AG04450 (cell line): ENCODE results near the gene CANT1. TPM values are rescaled to one million over a fixed set of nuclear protein-coding genes. Genes with fewer than 3 reads are reported as not detected.

Source experiments
- CTCF ChIA-PET: fragments of 300-600, 350-600 bp; formaldehyde crosslinking; extraction: SDS; loops from one replicate; lab custom pipeline; 2022; ENCODE audit warnings: antibody characterized with exemption, inconsistent platforms; lab: Charles Lee
- POLR2A ChIA-PET: fragments of 350-600 bp; formaldehyde crosslinking; extraction: SDS; loops from one replicate; lab custom pipeline; 2021; ENCODE audit warnings: antibody characterized with exemption, inconsistent platforms; lab: Yijun Ruan, JAX
- DNase-seq: peaks from one replicate; pipeline ENCODE4 v3.0.0-alpha.2; 2011; ENCODE audit warnings: low read depth, low spot score
- H3K27ac ChIP-seq: one replicate; pipeline ENCODE4 v1.5.1; 2012; ENCODE audit warnings: low read depth, low read length, control low read depth
- H3K27me3 ChIP-seq: one replicate; pipeline ENCODE4 v1.6.0; 2012; ENCODE audit warnings: low read length; ENCODE audit not compliant: control insufficient read depth, insufficient read depth
- H3K4me3 ChIP-seq: 2 replicates; pipeline ENCODE4 v1.5.1; 2011; ENCODE audit warnings: mild to moderate bottlenecking, low read depth, low read length, control low read depth
- H3K9me3 ChIP-seq: 2 replicates; pipeline ENCODE4 v1.5.1; 2012; ENCODE audit warnings: low read length; ENCODE audit not compliant: control insufficient read depth, insufficient read depth
- CTCF ChIP-seq: IDR thresholded peaks from 2 replicates; pipeline ENCODE4 v1.5.1; 2011; ENCODE audit warnings: low read depth, low read length, control low read depth, inconsistent platforms
- polyA plus RNA-seq: library from polyadenylated mRNA; depleted of rRNA; stranded (reverse); fragments of >200 nt; gene quantifications from 2 replicates; pipeline ENCODE4 v1.2.3, GENCODE V29; 2011

The CANT1 gene
- polyA plus RNA-seq, 1 experiment, result 61.6 TPM

GRCh38 chr17:79053251-79053925, 43.8 kb upstream of the CANT1 start:
- peaks cover 5% of the 10 kb centered on the region for H3K9me3 ChIP-seq
- no peak for TF ChIP-seq CTCF
- no peak overlapping the region for H3K4me3 ChIP-seq
- H3K27ac ChIP-seq, result no peak overlapping the region
- DNase-seq, result no peak
- no peaks in the 10 kb centered on the region for H3K27me3 ChIP-seq
- POLR2A ChIA-PET, result no interaction called here
- CTCF ChIA-PET, result interaction anchor here (1.0 kb wide), 1 partner anchor 340 kb away, joined by 3 read pairs; no protein-coding TSS in a partner anchor

DNA sequence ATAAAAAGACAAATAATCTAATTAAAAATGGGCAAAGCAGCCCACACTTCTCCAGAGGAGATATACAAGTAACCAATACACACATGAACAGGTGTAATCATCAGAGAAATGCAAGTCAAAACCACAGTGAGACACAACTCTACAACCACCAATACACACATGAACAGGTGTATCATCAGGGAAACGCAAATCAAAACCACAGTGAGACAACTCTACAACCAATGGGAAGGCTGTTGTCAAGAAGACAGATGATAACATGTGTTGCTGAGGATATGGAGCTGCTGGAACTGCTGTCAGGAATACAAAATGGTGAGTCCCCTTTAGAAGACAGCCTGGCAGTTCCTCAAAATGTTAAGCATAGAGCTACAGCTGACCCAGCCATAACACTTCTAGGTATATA, 42.6 kb upstream of the CANT1 start:
- Histone ChIP-seq H3K27me3 (no peaks in the 10 kb centered on the region), H3K27ac (no peak overlapping the region), H3K4me3 (no peak overlapping the region), H3K9me3 (peaks cover 5% of the 10 kb centered on the region)
- ChIA-PET POLR2A (no interaction called here), CTCF (interaction anchor here (0.5 to 1.3 kb wide), 3 partner anchors 35 to 349 kb away, joined by 3 to 4 read pairs (median 4); no protein-coding TSS in a partner anchor)
- no peak for TF ChIP-seq CTCF
- DNase-seq, result no peak

GRCh38 chr17:79051306-79051705, 41.7 kb upstream of the CANT1 start:
- CTCF ChIA-PET, result interaction anchor here (1.0 to 1.3 kb wide), 2 partner anchors 14 to 36 kb away, joined by 3 to 5 read pairs; no protein-coding TSS in a partner anchor
- DNase-seq, result no peak

GRCh38 chr17:79050551-79050950, 41.0 kb upstream of the CANT1 start:
- peaks cover 5% of the 10 kb centered on the region for H3K9me3 ChIP-seq
- TF ChIP-seq CTCF, result no peak
- H3K27me3 ChIP-seq, result no peaks in the 10 kb centered on the region
- POLR2A ChIA-PET, result no interaction called here
- no peak for DNase-seq
- CTCF ChIA-PET, result no interaction called here
- H3K4me3 ChIP-seq, result no peak overlapping the region
- no peak overlapping the region for H3K27ac ChIP-seq

More at GRCh38 chr17:79051306-79051705, 41.7 kb upstream of the CANT1 start:
- H3K4me3 ChIP-seq, result no peak overlapping the region
- H3K27me3 ChIP-seq, result no peaks in the 10 kb centered on the region
- H3K27ac ChIP-seq, result no peak overlapping the region
- POLR2A ChIA-PET, result no interaction called here
- TF ChIP-seq CTCF, result no peak
- peaks cover 5% of the 10 kb centered on the region for H3K9me3 ChIP-seq

GRCh38 chr17:79049821-79050220, 40.3 kb upstream of the CANT1 start:
- POLR2A ChIA-PET, result no interaction called here
- CTCF ChIA-PET, result interaction anchor here (0.7 kb wide), 1 partner anchor 20 kb away, joined by 6 read pairs; no protein-coding TSS in a partner anchor
- no peak for DNase-seq
- no peaks in the 10 kb centered on the region for H3K27me3 ChIP-seq
- H3K4me3 ChIP-seq, result no peak overlapping the region
- H3K27ac ChIP-seq, result no peak overlapping the region
- H3K9me3 ChIP-seq, result peaks cover 5% of the 10 kb centered on the region
- TF ChIP-seq CTCF, result no peak
